H1 (cell line): Measurements from ENCODE around the gene ARMC7.

ENCODE experiments used
- BRCA1 ChIP-seq: IDR thresholded peaks from 2 replicates; pipeline ENCODE4 v1.6.1; 2012; ENCODE audit warnings: low read depth, low read length, improper control_type of control experiment
- CEBPB ChIP-seq: IDR thresholded peaks from 2 replicates; pipeline ENCODE4 v1.6.1; 2012; ENCODE audit warnings: low read depth, low read length
- CTCF ChIP-seq, 3 experiments: IDR thresholded peaks; 1 replicate in 2 of 3; 2 replicates in 1 of 3; pipeline versions ENCODE4 v1.5.1 to v1.6.1; 2011; ENCODE audit warnings: low read length in 3 of 3, mild to moderate bottlenecking in 3 of 3, inconsistent platforms in 2 of 3, low read depth in 1 of 3, moderate library complexity in 1 of 3; ENCODE audit not compliant: insufficient read depth in 1 of 3; ENCODE audit errors: control extremely low read depth in 1 of 3
- EZH2 ChIP-seq: fragments of 200-600 bp; sonication (generic); IDR thresholded peaks from 2 replicates; pipeline ENCODE4 v1.7.1; 2012; ENCODE audit warnings: low read depth, mild to moderate bottlenecking, moderate library complexity, low read length, inconsistent platforms; ENCODE audit not compliant: severe bottlenecking
- GABPA ChIP-seq: IDR thresholded peaks from 2 replicates; pipeline ENCODE4 v1.6.1; 2011; ENCODE audit warnings: mild to moderate bottlenecking, low read length, moderate library complexity, borderline replicate concordance; ENCODE audit not compliant: insufficient read depth
- HDAC6 ChIP-seq: IDR thresholded peaks from one replicate; pipeline ENCODE4 v1.7.1; 2012; ENCODE audit warnings: low read depth, mild to moderate bottlenecking, inconsistent platforms, low read length, moderate library complexity
- JUND ChIP-seq: IDR thresholded peaks from 2 replicates; pipeline ENCODE4 v1.6.1; 2011; ENCODE audit warnings: mild to moderate bottlenecking, improper control_type of control experiment, low read length
- KDM1A ChIP-seq: fragments of 200-600, 300-600 bp; sonication (generic); IDR thresholded peaks from 2 replicates; pipeline ENCODE4 v1.7.1; 2016; ENCODE audit warnings: mild to moderate bottlenecking, low read length, borderline replicate concordance
- POLR2A ChIP-seq, 2 experiments: IDR thresholded peaks; 1 replicate in 1 of 2; 2 replicates in 1 of 2; pipeline ENCODE4 v1.6.1; 2011; ENCODE audit warnings: low read depth in 2 of 2, low read length in 2 of 2, mild to moderate bottlenecking in 2 of 2; ENCODE audit errors: control extremely low read depth in 1 of 2
- POLR2AphosphoS5 ChIP-seq: IDR thresholded peaks from 2 replicates; pipeline ENCODE4 v1.6.1; 2011; ENCODE audit warnings: low read depth, low read length
- RBBP5 ChIP-seq: IDR thresholded peaks from 2 replicates; pipeline ENCODE4 v1.7.1; 2012; ENCODE audit warnings: low read depth, mild to moderate bottlenecking, inconsistent platforms, low read length, moderate library complexity, borderline replicate concordance
- SIN3A ChIP-seq, 2 experiments: IDR thresholded peaks in 1 of 2; conservative IDR thresholded peaks in 1 of 2; 2 replicates each; pipeline ENCODE4 v1.6.1; 2011 to 2012; ENCODE audit warnings: low read length in 2 of 2, improper control_type of control experiment in 1 of 2, low read depth in 1 of 2, mild to moderate bottlenecking in 1 of 2
- TF ChIP-seq, protein P1 (sequence below): IDR thresholded peaks from 2 replicates; pipeline ENCODE4 v1.6.1; 2012; ENCODE audit warnings: inconsistent platforms

- TF ChIP-seq POLR2A (IDR thresholded peaks at IDR 0.05; ENCODE audit: control extremely low read depth in 1 of 2, low read depth in 2 of 2, low read length in 2 of 2) (no peak), BRCA1 (no peak), GABPA (no peak), POLR2AphosphoS5 (no peak), CTCF (IDR thresholded peaks at IDR 0.05; ENCODE audit: control extremely low read depth in 1 of 3, insufficient read depth in 1 of 3, low read depth in 1 of 3, low read length in 3 of 3) (no peak), SIN3A (conservative IDR thresholded peaks at IDR 0.05 in 1 of 2, IDR thresholded peaks at IDR 0.05 in 1 of 2; ENCODE audit: low read depth in 1 of 2, low read length in 2 of 2) (no peak), EZH2 (no peak), HDAC6 (no peak), JUND (no peak), KDM1A (no peak), CEBPB (no peak), RBBP5 (no peak)
- TF ChIP-seq, protein P1, sequence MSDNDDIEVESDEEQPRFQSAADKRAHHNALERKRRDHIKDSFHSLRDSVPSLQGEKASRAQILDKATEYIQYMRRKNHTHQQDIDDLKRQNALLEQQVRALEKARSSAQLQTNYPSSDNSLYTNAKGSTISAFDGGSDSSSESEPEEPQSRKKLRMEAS: no peak
These were observed 27.1 kb upstream of the ARMC7 start for GRCh38 chr17:75082683-75083082.
